RCC 7860 (cell line): ENCODE measurements around the gene HRH2.
"Not testable (repeated sequence)": the region's sequence is repeated elsewhere in the genome, so short reads cannot be mapped to it uniquely, and the experiment has no call there.

Source experiments
- DNase-seq: peaks from one replicate; pipeline ENCODE4 v3.0.0-alpha.2; 2015; ENCODE audit warnings: low spot score
- FAIRE-seq: peaks from 2 replicates; lab custom pipeline; 2012; peaks lifted over from hg19 to GRCh38; lab: Jason Lieb, UNC

The HRH2 gene

GRCh38 chr5:175735701-175736100 lies 77.8 kb downstream of the HRH2 start:
- DNase-seq (no peak), FAIRE-seq (no peak)

GRCh38 chr5:175736652-175737051 lies 78.8 kb downstream of the HRH2 start:
- DNase-seq (no peak), FAIRE-seq (no peak)

- DNase-seq (no peak), FAIRE-seq (no peak)
Observed at GRCh38 chr5:175737481-175737880, 79.6 kb downstream of the HRH2 start.

GRCh38 chr5:175738126-175738525 lies 80.3 kb downstream of the HRH2 start:
- FAIRE-seq (no peak), DNase-seq (no peak)

- FAIRE-seq (no peak), DNase-seq (no peak)
Observed at GRCh38 chr5:175738602-175739133, 80.8 kb downstream of the HRH2 start.

- DNase-seq (no peak), FAIRE-seq (no peak)
Observed at GRCh38 chr5:175740014-175740413, 82.1 kb downstream of the HRH2 start.

- FAIRE-seq (no peak), DNase-seq (no peak)
Observed at GRCh38 chr5:175741556-175741955, 83.7 kb downstream of the HRH2 start.

GRCh38 chr5:175742290-175742994 lies 84.6 kb downstream of the HRH2 start:
- no peak for FAIRE-seq
- no peak for DNase-seq

- no peak for FAIRE-seq
- no peak for DNase-seq
Observed at GRCh38 chr5:175743676-175744210, 85.9 kb downstream of the HRH2 start.

- no peak for FAIRE-seq
- DNase-seq, result no peak
Observed at GRCh38 chr5:175745210-175745609, 87.3 kb downstream of the HRH2 start.

GRCh38 chr5:175746851-175747250 lies 89.0 kb downstream of the HRH2 start:
- FAIRE-seq, result no peak
- DNase-seq, result no peak

GRCh38 chr5:175747539-175748060 lies 89.7 kb downstream of the HRH2 start:
- DNase-seq (no peak), FAIRE-seq (no peak)

GRCh38 chr5:175748650-175749049 lies 90.8 kb downstream of the HRH2 start:
- DNase-seq (no peak), FAIRE-seq (no peak)

- no peak for DNase-seq
- FAIRE-seq, result no peak
Observed at GRCh38 chr5:175749591-175749990, 91.7 kb downstream of the HRH2 start.

- DNase-seq, result no peak
- FAIRE-seq, result no peak
Observed at GRCh38 chr5:175750511-175750931, 92.7 kb downstream of the HRH2 start.

GRCh38 chr5:175751369-175751768 lies 93.5 kb downstream of the HRH2 start:
- FAIRE-seq, result no peak
- no peak for DNase-seq

GRCh38 chr5:175752826-175753535 lies 95.1 kb downstream of the HRH2 start:
- no peak for FAIRE-seq
- DNase-seq, result no peak

- DNase-seq (no peak), FAIRE-seq (no peak)
Observed at GRCh38 chr5:175753536-175754402, 95.9 kb downstream of the HRH2 start.

GRCh38 chr5:175759991-175760390 lies 102.1 kb downstream of the HRH2 start:
- not testable (repeated sequence) for DNase-seq, FAIRE-seq
